ENCODE results near the gene GJC2. TPM values are rescaled to one million over a fixed set of nuclear protein-coding genes. Genes with fewer than 3 reads are reported as not detected.

Gene GJC2
- total RNA-seq, 4 donors from 2014 or later, result 0.20 to 7.1 (median 1.4) TPM

- Histone ChIP-seq H3K4me3 (no peak overlapping the region), H3K27me3 (no peaks in the 10 kb centered on the region), H3K9me3 (no peaks in the 10 kb centered on the region), H3K36me3 (no peaks in the 10 kb centered on the region), H3K4me1 (peaks cover 4 to 20% (median 13%) of the 10 kb centered on the region in 4 donors), H3K27ac (no peak overlapping the region)
- no peak for DNase-seq
- intact Hi-C loops (cut with DNase I; ENCODE audit: low total_unique reads) (no loop called here), in situ Hi-C loops (cut with MboI; ENCODE audit: low pct_ligation_motif_present in 1 of 4, low pct_unique_long_range_greater_than_20kb in 1 of 4, low sequenced_read_pairs in 3 of 4) (no loop called here)
- TF ChIP-seq POLR2A (IDR thresholded peaks at IDR 0.05) (no peak), POLR2AphosphoS5 (IDR thresholded peaks at IDR 0.05) (no peak), EP300 (IDR thresholded peaks at IDR 0.05; ENCODE audit: low read depth) (no peak), CTCF (IDR thresholded peaks at IDR 0.05) (no peak)
- WGBS, 2 donors (ENCODE audit: low coverage in 1 of 2), result 86 to 100% methylated on average over 1 to 2 of the region's 2 CpGs
Observed at GRCh38 chr1:228169345-228169744, 19.6 kb downstream of the GJC2 start.

GRCh38 chr1:228170666-228171065 is 20.9 kb downstream of the GJC2 start:
- intact Hi-C loops (cut with DNase I; ENCODE audit: low total_unique reads) (no loop called here), in situ Hi-C loops (cut with MboI; ENCODE audit: low pct_ligation_motif_present in 1 of 4, low pct_unique_long_range_greater_than_20kb in 1 of 4, low sequenced_read_pairs in 3 of 4) (loop anchor here in 1 of 4 donors (10.0 kb wide), 1 partner anchor 46 kb away; no protein-coding TSS in a partner anchor)
- Histone ChIP-seq H3K4me1 (peaks cover 4 to 13% (median 8%) of the 10 kb centered on the region in 4 donors), H3K27me3 (no peaks in the 10 kb centered on the region), H3K4me3 (no peak overlapping the region), H3K9me3 (no peaks in the 10 kb centered on the region), H3K36me3 (no peaks in the 10 kb centered on the region), H3K27ac (no peak overlapping the region)
- TF ChIP-seq CTCF (IDR thresholded peaks at IDR 0.05) (no peak), EP300 (IDR thresholded peaks at IDR 0.05; ENCODE audit: low read depth) (no peak), POLR2A (IDR thresholded peaks at IDR 0.05) (no peak), POLR2AphosphoS5 (IDR thresholded peaks at IDR 0.05) (no peak)
- WGBS, 2 donors (ENCODE audit: low coverage in 1 of 2), result 76 to 90% methylated on average over 4 to 6 of the region's 7 CpGs
- no peak for DNase-seq

GRCh38 chr1:228171221-228171891 is 21.6 kb downstream of the GJC2 start:
- intact Hi-C loops (cut with DNase I; ENCODE audit: low total_unique reads), result no loop called here
- DNase-seq, result no peak
- in situ Hi-C loops (cut with MboI; ENCODE audit: low pct_ligation_motif_present in 1 of 4, low pct_unique_long_range_greater_than_20kb in 1 of 4, low sequenced_read_pairs in 3 of 4), result loop anchor here in 1 of 4 donors (10.0 kb wide), 1 partner anchor 47 kb away; no protein-coding TSS in a partner anchor

More at GRCh38 chr1:228171221-228171891, 21.6 kb downstream of the GJC2 start:
- Histone ChIP-seq H3K9me3 (no peaks in the 10 kb centered on the region), H3K27ac (no peak overlapping the region), H3K4me1 (peaks cover 4 to 11% (median 7%) of the 10 kb centered on the region in 4 donors), H3K27me3 (no peaks in the 10 kb centered on the region), H3K36me3 (no peaks in the 10 kb centered on the region), H3K4me3 (no peak overlapping the region)
- WGBS, 2 donors (ENCODE audit: low coverage in 1 of 2), result 72 to 77% methylated on average over 5 to 7 of the region's 10 CpGs
- TF ChIP-seq POLR2A (IDR thresholded peaks at IDR 0.05), result no peak
- no peak for TF ChIP-seq CTCF (IDR thresholded peaks at IDR 0.05)
- no peak for TF ChIP-seq POLR2AphosphoS5 (IDR thresholded peaks at IDR 0.05)
- TF ChIP-seq EP300 (IDR thresholded peaks at IDR 0.05; ENCODE audit: low read depth), result no peak
